Liver (tissue), 9 donors: ENCODE measurements around the gene GRIP1. TPM values are rescaled to one million over a fixed set of nuclear protein-coding genes. Genes with fewer than 3 reads are reported as not detected.

Experiments
- DNase-seq: peaks from one replicate; pipeline ENCODE4 v3.0.0-alpha.2; 2017; ENCODE audit warnings: low spot score
- H3K27ac ChIP-seq, 2 donors: one replicate each; pipeline ENCODE4 v1.7.0; 2013; ENCODE audit warnings: inconsistent platforms in 2 of 2, low read length in 2 of 2, control low read depth in 1 of 2, low read depth in 1 of 2, mild to moderate bottlenecking in 1 of 2
- H3K27me3 ChIP-seq, 4 donors: one replicate each; pipeline versions ENCODE4 v1.6.1 to v1.7.0; 2013; ENCODE audit warnings: low read length in 3 of 4, inconsistent platforms in 1 of 4, mild to moderate bottlenecking in 1 of 4, moderate library complexity in 1 of 4; ENCODE audit not compliant: control insufficient read depth in 4 of 4, insufficient read depth in 4 of 4
- H3K36me3 ChIP-seq, 4 donors: one replicate each; pipeline versions ENCODE4 v1.6.1 to v1.7.0; 2013; ENCODE audit warnings: low read length in 3 of 4, mild to moderate bottlenecking in 3 of 4, low read depth in 1 of 4, moderate library complexity in 1 of 4; ENCODE audit not compliant: control insufficient read depth in 4 of 4, insufficient read depth in 3 of 4
- H3K4me1 ChIP-seq, 4 donors: one replicate each; pipeline versions ENCODE4 v1.6.1 to v1.7.0; 2013; ENCODE audit warnings: low read length in 3 of 4, mild to moderate bottlenecking in 3 of 4, moderate library complexity in 1 of 4; ENCODE audit not compliant: control insufficient read depth in 4 of 4, insufficient read depth in 4 of 4
- H3K4me3 ChIP-seq, 3 donors: one replicate each; pipeline versions ENCODE4 v1.6.1 to v1.7.0; 2013; ENCODE audit warnings: low read length in 3 of 3, control low read depth in 1 of 3, low read depth in 1 of 3, mild to moderate bottlenecking in 1 of 3
- H3K9ac ChIP-seq, 2 donors: one replicate each; pipeline ENCODE4 v1.7.0; 2013; ENCODE audit warnings: low read length in 2 of 2, mild to moderate bottlenecking in 2 of 2, moderate library complexity in 2 of 2, control low read depth in 1 of 2, low read depth in 1 of 2
- H3K9me3 ChIP-seq, 4 donors: one replicate each; pipeline versions ENCODE4 v1.6.1 to v1.7.0; 2013; ENCODE audit warnings: low read length in 3 of 4; ENCODE audit not compliant: control insufficient read depth in 4 of 4
- FOXA1 ChIP-seq: IDR thresholded peaks from 2 replicates; pipeline ENCODE4 v1.6.1; 2016; ENCODE audit warnings: antibody characterized with exemption
- FOXA2 ChIP-seq: IDR thresholded peaks from 2 replicates; pipeline ENCODE4 v1.6.1; 2016; ENCODE audit warnings: antibody characterized with exemption
- GABPA ChIP-seq, 2 donors: IDR thresholded peaks in 1 of 2; conservative IDR thresholded peaks in 1 of 2; 2 replicates each; pipeline ENCODE4 v1.6.1; 2016; ENCODE audit warnings: antibody characterized with exemption in 2 of 2, mild to moderate bottlenecking in 1 of 2, moderate library complexity in 1 of 2
- HNF4A ChIP-seq, 2 donors: conservative IDR thresholded peaks; 2 replicates each; pipeline ENCODE4 v1.6.1; 2016; ENCODE audit warnings: antibody characterized with exemption in 2 of 2, mild to moderate bottlenecking in 2 of 2
- HNF4G ChIP-seq: IDR thresholded peaks from 2 replicates; pipeline ENCODE4 v1.6.1; 2016; ENCODE audit warnings: antibody characterized with exemption
- JUND ChIP-seq, 2 donors: IDR thresholded peaks; 2 replicates each; pipeline ENCODE4 v1.6.1; 2016; ENCODE audit warnings: antibody characterized with exemption in 2 of 2
- NR2F2 ChIP-seq: IDR thresholded peaks from 2 replicates; pipeline ENCODE4 v1.6.1; 2016; ENCODE audit warnings: antibody characterized with exemption
- RAD21 ChIP-seq, 2 donors: IDR thresholded peaks; 2 replicates each; pipeline ENCODE4 v1.6.1; 2016; ENCODE audit warnings: antibody characterized with exemption in 2 of 2, mild to moderate bottlenecking in 2 of 2
- RXRA ChIP-seq, 2 donors: IDR thresholded peaks; 2 replicates each; pipeline ENCODE4 v1.6.1; 2017 to 2018; ENCODE audit warnings: antibody characterized with exemption in 2 of 2, mild to moderate bottlenecking in 1 of 2
- SP1 ChIP-seq: IDR thresholded peaks from 2 replicates; pipeline ENCODE4 v1.6.1; 2018; ENCODE audit warnings: antibody characterized with exemption, mild to moderate bottlenecking
- TAF1 ChIP-seq: conservative IDR thresholded peaks from 2 replicates; pipeline ENCODE4 v1.6.1; 2016; ENCODE audit warnings: antibody characterized with exemption, mild to moderate bottlenecking
- YY1 ChIP-seq: IDR thresholded peaks from 2 replicates; pipeline ENCODE4 v1.6.1; 2016; ENCODE audit warnings: antibody characterized with exemption, mild to moderate bottlenecking
- WGBS: extraction: QIAGEN DNeasy Blood & Tissue Kit; methylation state at CpG from one replicate; pipeline ENCODE4 v1.1.7; 2013; 5-methylcytosine and 5-hydroxymethylcytosine counted together
- polyA plus RNA-seq, 2 donors: library from polyadenylated mRNA; stranded (reverse) in 1 of 2; unstranded in 1 of 2; fragments of 200-250 nt in 1 of 2; fragments of >200 nt in 1 of 2; fragmentation: Nextera tagmentation in 1 of 2; extraction: Ambion mirVana in 1 of 2; gene quantifications; one replicate each; pipeline versions ENCODE4 v1.2.1 to v1.2.3, GENCODE V29; 2013 to 2015
- total RNA-seq, 2 donors: library from RNA; depleted of rRNA; stranded (reverse); fragments of >200 nt; gene quantifications; one replicate each; pipeline ENCODE4 v1.2.3, GENCODE V29; 2014
- TF ChIP-seq, protein P1 (sequence below): fragments of 150-350 bp; IDR thresholded peaks from 2 replicates; pipeline ENCODE4 v1.5.1; 2017; ENCODE audit warnings: improper control_type of control experiment, low read depth, low read length; ENCODE audit not compliant: missing input control
- TF ChIP-seq, protein P2 (sequence below): IDR thresholded peaks from 2 replicates; pipeline ENCODE4 v1.6.1; 2016; ENCODE audit warnings: antibody characterized with exemption
- TF ChIP-seq, protein P3 (sequence below): IDR thresholded peaks from 2 replicates; pipeline ENCODE4 v1.6.1; 2016; ENCODE audit warnings: antibody characterized with exemption
- TF ChIP-seq, protein P4 (sequence below): IDR thresholded peaks from 2 replicates; pipeline ENCODE4 v1.6.1; 2016; ENCODE audit warnings: antibody characterized with exemption, mild to moderate bottlenecking
- TF ChIP-seq, protein P5 (sequence below): IDR thresholded peaks from 2 replicates; pipeline ENCODE4 v1.6.1; 2016; ENCODE audit warnings: antibody characterized with exemption
- donor health status: healthy.
- donor health status: healthy.
- donor health status: healthy.
- donor health status: healthy.
- donor health status: healthy.

GRIP1 gene
- total and polyA plus RNA-seq, 4 donors, result 0.05 to 1.5 (median 0.24) TPM

DNA sequence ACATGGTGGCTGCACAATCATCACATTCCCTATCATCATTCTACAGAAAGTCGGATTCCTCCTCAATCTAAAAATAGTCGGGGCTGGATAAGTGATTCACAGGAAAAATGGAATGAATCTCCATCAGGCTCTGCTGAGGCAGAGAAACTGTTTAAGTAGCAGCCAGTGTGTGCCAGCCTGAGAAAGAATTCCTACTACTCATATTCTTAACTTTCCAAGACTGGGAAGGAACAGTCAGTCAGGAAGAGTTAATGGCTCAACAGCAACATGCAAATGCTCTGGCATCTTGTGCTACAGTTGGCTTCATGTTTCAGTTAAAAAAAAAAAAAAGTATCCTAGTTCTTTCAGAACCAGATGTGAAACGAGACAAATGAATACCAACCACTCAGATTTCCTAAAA is 187.0 kb downstream of the GRIP1 start:
- Histone ChIP-seq H3K36me3 (no peaks in the 10 kb centered on the region), H3K9ac (no peak overlapping the region), H3K4me1 (no peaks in the 10 kb centered on the region), H3K27me3 (peaks cover 0 to 3% (median 0%) of the 10 kb centered on the region in 4 donors), H3K4me3 (no peak overlapping the region), H3K27ac (no peak overlapping the region), H3K9me3 (no peaks in the 10 kb centered on the region)
- whole genome bisulfite sequencing, result 56% methylated on average over 3 of the region's 3 CpGs
- no peak for DNase-seq
- TF ChIP-seq, protein P1, sequence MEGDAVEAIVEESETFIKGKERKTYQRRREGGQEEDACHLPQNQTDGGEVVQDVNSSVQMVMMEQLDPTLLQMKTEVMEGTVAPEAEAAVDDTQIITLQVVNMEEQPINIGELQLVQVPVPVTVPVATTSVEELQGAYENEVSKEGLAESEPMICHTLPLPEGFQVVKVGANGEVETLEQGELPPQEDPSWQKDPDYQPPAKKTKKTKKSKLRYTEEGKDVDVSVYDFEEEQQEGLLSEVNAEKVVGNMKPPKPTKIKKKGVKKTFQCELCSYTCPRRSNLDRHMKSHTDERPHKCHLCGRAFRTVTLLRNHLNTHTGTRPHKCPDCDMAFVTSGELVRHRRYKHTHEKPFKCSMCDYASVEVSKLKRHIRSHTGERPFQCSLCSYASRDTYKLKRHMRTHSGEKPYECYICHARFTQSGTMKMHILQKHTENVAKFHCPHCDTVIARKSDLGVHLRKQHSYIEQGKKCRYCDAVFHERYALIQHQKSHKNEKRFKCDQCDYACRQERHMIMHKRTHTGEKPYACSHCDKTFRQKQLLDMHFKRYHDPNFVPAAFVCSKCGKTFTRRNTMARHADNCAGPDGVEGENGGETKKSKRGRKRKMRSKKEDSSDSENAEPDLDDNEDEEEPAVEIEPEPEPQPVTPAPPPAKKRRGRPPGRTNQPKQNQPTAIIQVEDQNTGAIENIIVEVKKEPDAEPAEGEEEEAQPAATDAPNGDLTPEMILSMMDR, result no peak
- TF ChIP-seq JUND (IDR thresholded peaks at IDR 0.05) (no peak), HNF4A (conservative IDR thresholded peaks at IDR 0.05) (no peak), TAF1 (no peak)
- TF ChIP-seq, protein P2, sequence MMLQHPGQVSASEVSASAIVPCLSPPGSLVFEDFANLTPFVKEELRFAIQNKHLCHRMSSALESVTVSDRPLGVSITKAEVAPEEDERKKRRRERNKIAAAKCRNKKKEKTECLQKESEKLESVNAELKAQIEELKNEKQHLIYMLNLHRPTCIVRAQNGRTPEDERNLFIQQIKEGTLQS, result no peak
- TF ChIP-seq, protein P3, sequence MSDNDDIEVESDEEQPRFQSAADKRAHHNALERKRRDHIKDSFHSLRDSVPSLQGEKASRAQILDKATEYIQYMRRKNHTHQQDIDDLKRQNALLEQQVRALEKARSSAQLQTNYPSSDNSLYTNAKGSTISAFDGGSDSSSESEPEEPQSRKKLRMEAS, result no peak

DNA sequence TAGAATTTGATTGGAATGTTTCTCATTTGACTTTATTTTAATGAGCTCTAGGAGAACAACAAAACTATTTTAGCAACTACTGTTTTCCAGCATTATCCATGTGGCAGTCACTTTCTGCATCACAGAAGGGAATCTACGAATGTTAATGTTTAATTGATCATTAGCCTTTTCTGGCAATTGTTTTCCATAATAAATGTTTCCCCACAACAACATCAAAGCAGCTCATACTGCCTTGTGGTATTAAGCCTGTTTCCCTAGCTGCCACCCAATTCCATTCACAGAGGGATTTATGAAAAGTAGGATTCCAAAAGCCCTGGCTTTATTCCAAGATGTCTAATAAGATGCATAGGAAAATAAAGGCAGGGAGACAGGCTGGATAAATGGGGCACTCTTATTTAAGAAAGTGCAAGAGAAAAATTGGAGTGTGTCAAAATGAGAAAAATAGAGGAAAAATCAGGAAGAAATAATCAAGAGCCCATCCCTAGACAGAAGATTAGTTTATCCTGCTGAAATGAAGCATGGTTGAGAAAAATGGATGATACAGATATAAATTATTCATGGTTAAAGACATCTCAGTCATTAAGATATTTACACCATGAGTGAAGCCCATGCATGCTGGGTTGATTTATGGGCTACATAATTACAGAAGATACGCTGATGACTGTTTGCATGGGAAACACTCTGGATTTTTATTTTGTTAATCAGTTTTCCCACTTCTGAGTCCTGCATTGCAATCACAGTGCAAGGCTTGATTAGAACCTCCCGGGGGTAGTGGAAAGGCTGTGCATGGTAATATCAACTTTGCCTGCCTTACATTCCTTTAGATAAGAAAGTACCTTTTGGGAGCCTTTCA is 196.3 kb downstream of the GRIP1 start:
- H3K27ac ChIP-seq, result no peak overlapping the region
- H3K36me3 ChIP-seq, result no peaks in the 10 kb centered on the region
- DNase-seq, result no peak
- no peaks in the 10 kb centered on the region for H3K27me3 ChIP-seq
- H3K9ac ChIP-seq, result no peak overlapping the region
- WGBS, result 74% methylated on average over 3 of the region's 3 CpGs
- TF ChIP-seq HNF4A (conservative IDR thresholded peaks at IDR 0.05) (no peak), HNF4G (no peak), NR2F2 (no peak), FOXA1 (no peak), GABPA (IDR thresholded peaks at IDR 0.05 in 1 of 2, conservative IDR thresholded peaks at IDR 0.05 in 1 of 2) (no peak), RAD21 (IDR thresholded peaks at IDR 0.05) (no peak), YY1 (no peak), JUND (IDR thresholded peaks at IDR 0.05) (no peak), SP1 (no peak), RXRA (IDR thresholded peaks at IDR 0.05) (no peak), FOXA2 (no peak)
- TF ChIP-seq, protein P1, result no peak
- TF ChIP-seq, protein P2, result no peak
- TF ChIP-seq, protein P4, sequence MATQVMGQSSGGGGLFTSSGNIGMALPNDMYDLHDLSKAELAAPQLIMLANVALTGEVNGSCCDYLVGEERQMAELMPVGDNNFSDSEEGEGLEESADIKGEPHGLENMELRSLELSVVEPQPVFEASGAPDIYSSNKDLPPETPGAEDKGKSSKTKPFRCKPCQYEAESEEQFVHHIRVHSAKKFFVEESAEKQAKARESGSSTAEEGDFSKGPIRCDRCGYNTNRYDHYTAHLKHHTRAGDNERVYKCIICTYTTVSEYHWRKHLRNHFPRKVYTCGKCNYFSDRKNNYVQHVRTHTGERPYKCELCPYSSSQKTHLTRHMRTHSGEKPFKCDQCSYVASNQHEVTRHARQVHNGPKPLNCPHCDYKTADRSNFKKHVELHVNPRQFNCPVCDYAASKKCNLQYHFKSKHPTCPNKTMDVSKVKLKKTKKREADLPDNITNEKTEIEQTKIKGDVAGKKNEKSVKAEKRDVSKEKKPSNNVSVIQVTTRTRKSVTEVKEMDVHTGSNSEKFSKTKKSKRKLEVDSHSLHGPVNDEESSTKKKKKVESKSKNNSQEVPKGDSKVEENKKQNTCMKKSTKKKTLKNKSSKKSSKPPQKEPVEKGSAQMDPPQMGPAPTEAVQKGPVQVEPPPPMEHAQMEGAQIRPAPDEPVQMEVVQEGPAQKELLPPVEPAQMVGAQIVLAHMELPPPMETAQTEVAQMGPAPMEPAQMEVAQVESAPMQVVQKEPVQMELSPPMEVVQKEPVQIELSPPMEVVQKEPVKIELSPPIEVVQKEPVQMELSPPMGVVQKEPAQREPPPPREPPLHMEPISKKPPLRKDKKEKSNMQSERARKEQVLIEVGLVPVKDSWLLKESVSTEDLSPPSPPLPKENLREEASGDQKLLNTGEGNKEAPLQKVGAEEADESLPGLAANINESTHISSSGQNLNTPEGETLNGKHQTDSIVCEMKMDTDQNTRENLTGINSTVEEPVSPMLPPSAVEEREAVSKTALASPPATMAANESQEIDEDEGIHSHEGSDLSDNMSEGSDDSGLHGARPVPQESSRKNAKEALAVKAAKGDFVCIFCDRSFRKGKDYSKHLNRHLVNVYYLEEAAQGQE, result no peak
- TF ChIP-seq, protein P3, result no peak
- TF ChIP-seq, protein P5, sequence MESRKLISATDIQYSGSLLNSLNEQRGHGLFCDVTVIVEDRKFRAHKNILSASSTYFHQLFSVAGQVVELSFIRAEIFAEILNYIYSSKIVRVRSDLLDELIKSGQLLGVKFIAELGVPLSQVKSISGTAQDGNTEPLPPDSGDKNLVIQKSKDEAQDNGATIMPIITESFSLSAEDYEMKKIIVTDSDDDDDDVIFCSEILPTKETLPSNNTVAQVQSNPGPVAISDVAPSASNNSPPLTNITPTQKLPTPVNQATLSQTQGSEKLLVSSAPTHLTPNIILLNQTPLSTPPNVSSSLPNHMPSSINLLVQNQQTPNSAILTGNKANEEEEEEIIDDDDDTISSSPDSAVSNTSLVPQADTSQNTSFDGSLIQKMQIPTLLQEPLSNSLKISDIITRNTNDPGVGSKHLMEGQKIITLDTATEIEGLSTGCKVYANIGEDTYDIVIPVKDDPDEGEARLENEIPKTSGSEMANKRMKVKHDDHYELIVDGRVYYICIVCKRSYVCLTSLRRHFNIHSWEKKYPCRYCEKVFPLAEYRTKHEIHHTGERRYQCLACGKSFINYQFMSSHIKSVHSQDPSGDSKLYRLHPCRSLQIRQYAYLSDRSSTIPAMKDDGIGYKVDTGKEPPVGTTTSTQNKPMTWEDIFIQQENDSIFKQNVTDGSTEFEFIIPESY, result no peak
- H3K9me3 ChIP-seq, result no peaks in the 10 kb centered on the region
- H3K4me3 ChIP-seq, result no peak overlapping the region
- no peaks in the 10 kb centered on the region for H3K4me1 ChIP-seq
